OCI-LY3 (cell line): ENCODE data around the gene RARG.

Experiments
- H2AFZ ChIP-seq: fragments of 200-600, 300-600 bp; shearing (Covaris generic); 2 replicates; pipeline ENCODE4 v1.6.0; 2014; ENCODE audit warnings: antibody characterized with exemption, low read depth, low read length
- H3K27ac ChIP-seq: fragments of 200-600, 300-600 bp; sonication (generic); 2 replicates; pipeline ENCODE4 v1.5.1; 2014; ENCODE audit warnings: mild to moderate bottlenecking, low read length, moderate library complexity, mixed read lengths
- H3K27me3 ChIP-seq: fragments of 200-600, 300-600 bp; sonication (generic); 2 replicates; pipeline ENCODE4 v1.6.1; 2014; ENCODE audit warnings: low read depth, low read length, mixed read lengths
- H3K36me3 ChIP-seq: fragments of 200-600, 300-600 bp; sonication (generic); replicated peaks from 2 replicates; pipeline ENCODE3; 2014; ENCODE audit warnings: low read depth, low read length, mixed read lengths
- H3K4me1 ChIP-seq: fragments of 300-600, 200-600 bp; sonication (generic); 2 replicates; pipeline ENCODE4 v1.6.1; 2014; ENCODE audit warnings: low read length, mixed read lengths
- H3K4me2 ChIP-seq: fragments of 200-600, 300-600 bp; sonication (generic); 2 replicates; pipeline ENCODE4 v1.6.1; 2014; ENCODE audit warnings: low read length, mixed read lengths
- H3K4me3 ChIP-seq: fragments of 300-600, 200-600 bp; sonication (generic); 2 replicates; pipeline ENCODE4 v1.5.1; 2014; ENCODE audit warnings: antibody characterized with exemption, mild to moderate bottlenecking, low read length, moderate library complexity
- H3K79me2 ChIP-seq: fragments of 300-600, 200-600 bp; shearing (Covaris generic); 2 replicates; pipeline ENCODE4 v1.6.1; 2014; ENCODE audit warnings: mild to moderate bottlenecking, low read length, mixed read lengths
- H3K9ac ChIP-seq: fragments of 300-600, 200-600 bp; shearing (Covaris generic); 2 replicates; pipeline ENCODE4 v1.6.0; 2014; ENCODE audit warnings: mild to moderate bottlenecking, low read length, moderate library complexity
- H3K9me3 ChIP-seq: fragments of 200-600, 300-600 bp; shearing (Covaris generic); 2 replicates; pipeline ENCODE4 v1.6.1; 2014; ENCODE audit warnings: low read length, mixed read lengths; ENCODE audit not compliant: insufficient read depth
- H4K20me1 ChIP-seq: fragments of 200-600, 300-600 bp; sonication (generic); 2 replicates; pipeline ENCODE4 v1.6.1; 2016; ENCODE audit warnings: low read length, mixed read lengths; ENCODE audit not compliant: insufficient read depth
- EZH2phosphoT487 ChIP-seq: fragments of 200-600 bp; shearing (Covaris generic); IDR thresholded peaks from 2 replicates; pipeline ENCODE4 v1.6.1; 2018; ENCODE audit warnings: antibody characterized with exemption, mixed run types, low read depth
- TF ChIP-seq, protein P1 (sequence below): fragments of 200-600, 300-600 bp; sonication (generic); IDR thresholded peaks from 2 replicates; pipeline ENCODE4 v1.5.1; 2014; ENCODE audit warnings: antibody characterized with exemption, low read length, low read depth

The RARG gene

DNA sequence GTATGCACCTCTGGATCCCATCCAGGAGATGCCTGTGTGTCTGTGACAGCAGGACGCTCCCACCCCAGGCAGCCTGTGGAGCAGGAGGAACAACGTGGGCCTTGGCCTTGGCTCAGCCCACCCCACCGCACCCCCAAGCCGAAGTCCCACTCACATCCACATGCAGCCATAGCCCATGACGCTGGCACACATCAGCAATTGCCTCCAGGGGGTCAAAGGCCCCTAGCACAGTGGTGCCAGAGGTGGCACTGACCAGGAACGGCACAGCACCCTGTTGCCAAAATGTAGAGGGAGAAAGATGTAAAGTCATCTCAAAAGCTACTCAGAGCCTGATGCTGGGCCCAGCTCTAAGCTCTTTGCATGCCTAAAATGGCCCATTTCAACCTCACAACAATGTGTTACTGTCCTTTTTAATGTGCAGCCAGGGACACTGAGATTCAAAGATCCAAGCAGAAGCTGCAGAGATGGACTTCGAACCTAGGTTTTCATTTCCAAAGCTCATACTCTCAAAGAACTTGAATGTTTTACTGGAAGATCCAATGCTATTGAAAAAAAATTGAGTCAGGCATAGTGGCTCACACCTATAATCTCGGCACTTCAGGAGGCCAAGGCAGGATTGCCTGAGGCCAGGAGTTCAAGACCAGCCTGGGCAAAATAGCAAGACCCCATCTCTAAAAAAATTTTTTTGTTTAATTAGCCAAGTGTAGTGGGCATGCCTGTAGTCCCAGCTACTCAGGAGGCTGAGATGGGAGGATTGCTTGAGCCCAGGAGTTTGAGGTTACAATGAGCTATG, 70.7 kb downstream of the RARG start:
- Histone ChIP-seq H2AFZ (no peak overlapping the region), H3K79me2 (no peaks in the 10 kb centered on the region), H3K4me1 (peaks cover 9% of the 10 kb centered on the region; the same call in 1 of the 2 replicates), H3K4me2 (no peak overlapping the region), H3K9ac (no peak overlapping the region), H3K4me3 (no peak overlapping the region), H3K9me3 (no peaks in the 10 kb centered on the region), H3K36me3 (no peaks in the 10 kb centered on the region), H3K27me3 (no peaks in the 10 kb centered on the region), H3K27ac (no peak overlapping the region), H4K20me1 (no peaks in the 10 kb centered on the region)
- no peak for TF ChIP-seq EZH2phosphoT487
- TF ChIP-seq, protein P1, sequence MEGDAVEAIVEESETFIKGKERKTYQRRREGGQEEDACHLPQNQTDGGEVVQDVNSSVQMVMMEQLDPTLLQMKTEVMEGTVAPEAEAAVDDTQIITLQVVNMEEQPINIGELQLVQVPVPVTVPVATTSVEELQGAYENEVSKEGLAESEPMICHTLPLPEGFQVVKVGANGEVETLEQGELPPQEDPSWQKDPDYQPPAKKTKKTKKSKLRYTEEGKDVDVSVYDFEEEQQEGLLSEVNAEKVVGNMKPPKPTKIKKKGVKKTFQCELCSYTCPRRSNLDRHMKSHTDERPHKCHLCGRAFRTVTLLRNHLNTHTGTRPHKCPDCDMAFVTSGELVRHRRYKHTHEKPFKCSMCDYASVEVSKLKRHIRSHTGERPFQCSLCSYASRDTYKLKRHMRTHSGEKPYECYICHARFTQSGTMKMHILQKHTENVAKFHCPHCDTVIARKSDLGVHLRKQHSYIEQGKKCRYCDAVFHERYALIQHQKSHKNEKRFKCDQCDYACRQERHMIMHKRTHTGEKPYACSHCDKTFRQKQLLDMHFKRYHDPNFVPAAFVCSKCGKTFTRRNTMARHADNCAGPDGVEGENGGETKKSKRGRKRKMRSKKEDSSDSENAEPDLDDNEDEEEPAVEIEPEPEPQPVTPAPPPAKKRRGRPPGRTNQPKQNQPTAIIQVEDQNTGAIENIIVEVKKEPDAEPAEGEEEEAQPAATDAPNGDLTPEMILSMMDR = no peak

DNA sequence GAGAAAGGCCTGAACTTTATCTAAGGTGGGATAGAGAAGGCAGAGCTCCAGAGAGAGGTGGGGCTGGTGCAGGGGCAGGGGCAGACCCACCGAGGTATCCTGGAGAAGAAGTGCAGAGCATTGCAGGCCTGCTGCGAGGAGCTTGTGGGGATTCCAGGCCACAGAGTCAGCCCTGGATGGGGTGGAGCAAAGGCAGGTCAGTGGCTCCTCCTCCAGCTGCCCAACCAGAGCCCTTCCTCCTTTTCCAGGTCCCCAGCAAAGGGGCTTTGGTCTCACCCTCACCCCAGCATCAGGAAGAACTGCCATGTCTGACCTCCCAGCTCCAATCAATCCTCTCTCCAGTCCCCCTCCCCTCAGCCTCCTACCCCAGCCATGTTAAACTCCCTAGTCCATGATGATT, 71.3 kb downstream of the RARG start:
- H3K4me3 ChIP-seq = no peak overlapping the region
- H3K36me3 ChIP-seq = no peaks in the 10 kb centered on the region
- H3K9me3 ChIP-seq = no peaks in the 10 kb centered on the region
- no peak overlapping the region for H3K27ac ChIP-seq
- H4K20me1 ChIP-seq = no peaks in the 10 kb centered on the region
- peaks cover 9% of the 10 kb centered on the region; the same call in 1 of the 2 replicates for H3K4me1 ChIP-seq
- no peak overlapping the region for H3K9ac ChIP-seq
- no peak overlapping the region for H2AFZ ChIP-seq
- TF ChIP-seq, protein P1 = no peak
- TF ChIP-seq EZH2phosphoT487 = no peak
- no peak overlapping the region for H3K4me2 ChIP-seq
- no peaks in the 10 kb centered on the region for H3K27me3 ChIP-seq
- H3K79me2 ChIP-seq = no peaks in the 10 kb centered on the region
